Pancreas (tissue), 10 donors: ENCODE measurements around the gene RIMS1. TPM values are rescaled to one million over a fixed set of nuclear protein-coding genes. Genes with fewer than 3 reads are reported as not detected.

Experiments
- ATAC-seq, 4 donors: fragments of 200-7000 bp; cut with Tn5 transposase; one replicate each; pipeline versions ENCODE4 v1.8.0 to v1.9.1; 2020; ENCODE audit warnings: mild to moderate bottlenecking in 4 of 4, moderate library complexity in 4 of 4
- DNase-seq, 6 donors: peaks; one replicate each; pipeline ENCODE4 v3.0.0-alpha.2; 2020
- FAIRE-seq: peaks from 2 replicates; lab custom pipeline; 2012; peaks lifted over from hg19 to GRCh38; lab: Jason Lieb, UNC
- H3K27ac ChIP-seq, 4 donors: fragments of 200-600 bp; sonication (generic); 1 replicate in 3 of 4; 2 replicates in 1 of 4; pipeline versions ENCODE4 v1.5.0 to v1.8.0; 2020
- H3K27me3 ChIP-seq, 4 donors: fragments of 200-600 bp; one replicate each; pipeline ENCODE4 v1.8.0; 2021
- H3K36me3 ChIP-seq, 3 donors: fragments of 200-600 bp; sonication (generic) in 1 of 3; one replicate each; pipeline versions ENCODE4 v1.5.0 to v1.8.0; 2020 to 2021
- H3K4me1 ChIP-seq, 3 donors: fragments of 200-600 bp; one replicate each; pipeline ENCODE4 v1.8.0; 2021
- H3K4me3 ChIP-seq, 4 donors: fragments of 200-600 bp; sonication (generic) in 2 of 4; one replicate each; pipeline versions ENCODE4 v1.5.0 to v1.8.0; 2020 to 2021
- H3K9me3 ChIP-seq, 4 donors: fragments of 200-600 bp; one replicate each; pipeline ENCODE4 v1.8.0; 2021
- CTCF ChIP-seq, 4 donors: fragments of 200-600 bp; sonication (generic) in 3 of 4; IDR thresholded peaks; one replicate each; pipeline versions ENCODE4 v1.5.0 to v1.8.0; 2021; ENCODE audit warnings: antibody characterized with exemption in 4 of 4
- WGBS, 2 donors: extraction: QIAGEN DNeasy Blood & Tissue Kit; methylation state at CpG; one replicate each; pipeline ENCODE4 v1.1.7; 2013; 5-methylcytosine and 5-hydroxymethylcytosine counted together
- intact Hi-C, 3 donors: fragments of 100-400 bp; cut with DNase I; formaldehyde crosslinking; loops; one replicate each; pipeline versions ENCODE4 v1.11.1 to v1.14.2; 2022
- polyA plus RNA-seq, 2 donors: library from polyadenylated mRNA; stranded (reverse); fragments of 200-250 nt; gene quantifications; one replicate each; pipeline ENCODE4 v1.2.3, GENCODE V29; 2013
- total RNA-seq, 6 donors: library from RNA; stranded (reverse); fragmentation: NEBNext Ultra II Directional in 4 of 6; extraction: Animal tissue kit (Norgen Biotek cat#: 25700) in 4 of 6; gene quantifications; one replicate each; pipeline versions ENCODE4 v1.2.1 to v1.2.4, GENCODE V29; 2021 to 2023
- donor health status: healthy with polysubstance abuse.
- donor health status: DM: no; HTN: no; CAD: no; lungs with moderate emphysema.
- donor health status: DM: no; HTN: no; CAD: no.
- donor health status: control.
- donor health status: control.
- donor health status: Bipolar disorder and iron deficiency.
- donor health status: DM: yes; HTN: yes; CAD: no.
- donor health status: DM: no; HTN: no; CAD: no.
- donor health status: DM: no; HTN: no; CAD: no.
- donor health status: DM: yes; HTN: yes; CAD: no.

RIMS1 gene
- total and polyA plus RNA-seq, 8 donors: 0.12 to 5.7 (median 3.7) TPM

- WGBS, 2 donors: 74 to 77% methylated on average over 3 of the region's 3 CpGs
- no peak for TF ChIP-seq CTCF (IDR thresholded peaks at IDR 0.05)
- no peaks in the 10 kb centered on the region for H3K27me3 ChIP-seq
- H3K27ac ChIP-seq: no peak overlapping the region
- FAIRE-seq (no peak), DNase-seq (no peak), ATAC-seq (no peak)
- H3K36me3 ChIP-seq: no peaks in the 10 kb centered on the region
- intact Hi-C loops: no loop called here
- no peaks in the 10 kb centered on the region for H3K4me1 ChIP-seq
- no peak overlapping the region for H3K4me3 ChIP-seq
- H3K9me3 ChIP-seq: no peaks in the 10 kb centered on the region
Observed at GRCh38 chr6:72261554-72261953, 375.2 kb downstream of the RIMS1 start.

- FAIRE-seq: no peak
- no peaks in the 10 kb centered on the region for H3K9me3 ChIP-seq
- H3K4me1 ChIP-seq: no peaks in the 10 kb centered on the region
- ATAC-seq: no peak
- DNase-seq: no peak
- H3K4me3 ChIP-seq: no peak overlapping the region
- H3K36me3 ChIP-seq: no peaks in the 10 kb centered on the region
- intact Hi-C loops: no loop called here
- 78 to 81% methylated on average over 4 of the region's 4 CpGs for WGBS, 2 donors
- no peak for TF ChIP-seq CTCF (IDR thresholded peaks at IDR 0.05)
- no peak overlapping the region for H3K27ac ChIP-seq
- no peaks in the 10 kb centered on the region for H3K27me3 ChIP-seq
Observed at GRCh38 chr6:72262254-72262653, 375.9 kb downstream of the RIMS1 start.

GRCh38 chr6:72267470-72267869 lies 381.1 kb downstream of the RIMS1 start:
- H3K27ac ChIP-seq: no peak overlapping the region
- H3K27me3 ChIP-seq: no peaks in the 10 kb centered on the region
- intact Hi-C loops: no loop called here
- no peak overlapping the region for H3K4me3 ChIP-seq
- ATAC-seq (no peak), FAIRE-seq (no peak), DNase-seq (no peak)
- TF ChIP-seq CTCF (IDR thresholded peaks at IDR 0.05): no peak
- no peaks in the 10 kb centered on the region for H3K4me1 ChIP-seq
- no peaks in the 10 kb centered on the region for H3K9me3 ChIP-seq
- 89 to 93% methylated on average over 1 of the region's 1 CpG for WGBS, 2 donors
- no peaks in the 10 kb centered on the region for H3K36me3 ChIP-seq

GRCh38 chr6:72271531-72271930 lies 385.2 kb downstream of the RIMS1 start:
- no peaks in the 10 kb centered on the region for H3K27me3 ChIP-seq
- TF ChIP-seq CTCF (IDR thresholded peaks at IDR 0.05): no peak
- intact Hi-C loops: no loop called here
- no peak for FAIRE-seq
- 66 to 67% methylated on average over 1 of the region's 1 CpG for WGBS, 2 donors
- no peaks in the 10 kb centered on the region for H3K36me3 ChIP-seq
- no peak overlapping the region for H3K27ac ChIP-seq
- DNase-seq: no peak
- no peaks in the 10 kb centered on the region for H3K4me1 ChIP-seq
- no peaks in the 10 kb centered on the region for H3K9me3 ChIP-seq
- H3K4me3 ChIP-seq: no peak overlapping the region
- ATAC-seq: no peak

GRCh38 chr6:72272958-72273357 lies 386.6 kb downstream of the RIMS1 start:
- FAIRE-seq (no peak), ATAC-seq (no peak), DNase-seq (no peak)
- no peak for TF ChIP-seq CTCF (IDR thresholded peaks at IDR 0.05)
- WGBS, 2 donors: 63 to 76% methylated on average over 1 of the region's 1 CpG
- Histone ChIP-seq H3K4me1 (no peaks in the 10 kb centered on the region), H3K27ac (no peak overlapping the region), H3K27me3 (no peaks in the 10 kb centered on the region), H3K4me3 (no peak overlapping the region), H3K36me3 (no peaks in the 10 kb centered on the region), H3K9me3 (no peaks in the 10 kb centered on the region)
- intact Hi-C loops: no loop called here
